ENCODE results near the gene HINFP. TPM values are rescaled to one million over a fixed set of nuclear protein-coding genes. Genes with fewer than 3 reads are reported as not detected.

The HINFP gene
- total and polyA plus RNA-seq, 3 experiments from 2014 or later = 14.6 to 29.1 (median 26.8) TPM

Other genes with a start within 250 kb of the HINFP start
- gene CXCR5, start 237.7 kb upstream of the HINFP start, total RNA-seq = 1 to 10 TPM; 5.8 to 6.3 TPM
- gene CXCR5, start 237.7 kb upstream of the HINFP start, polyA plus RNA-seq = 4.5 TPM
- gene BCL9L, start 195.7 kb upstream of the HINFP start, total RNA-seq = 10 to 100 TPM; 39.6 to 42.8 TPM
- 9.1 TPM for gene BCL9L, start 195.7 kb upstream of the HINFP start, polyA plus RNA-seq
- under 1 TPM in 1 of 2 experiments, not detected in 1; 0.22 TPM for gene UPK2, start 165.3 kb upstream of the HINFP start, total RNA-seq
- gene UPK2, start 165.3 kb upstream of the HINFP start, polyA plus RNA-seq = not detected
- gene FOXR1, start 149.8 kb upstream of the HINFP start, total RNA-seq = not detected
- gene FOXR1, start 149.8 kb upstream of the HINFP start, polyA plus RNA-seq = not detected
- 10 to 100 TPM; 29.1 to 34.6 TPM for gene CENATAC, start 123.4 kb upstream of the HINFP start, total RNA-seq
- gene CENATAC, start 123.4 kb upstream of the HINFP start, polyA plus RNA-seq = 10.1 TPM
- 1,000 to 10,000 TPM; 1,415 to 1,447 TPM for gene RPS25, start 103.2 kb upstream of the HINFP start, total RNA-seq
- 4,526 TPM for gene RPS25, start 103.2 kb upstream of the HINFP start, polyA plus RNA-seq
- gene TRAPPC4, start 102.8 kb upstream of the HINFP start, total RNA-seq = 100 to 1,000 TPM; 154 TPM
- 125 TPM for gene TRAPPC4, start 102.8 kb upstream of the HINFP start, polyA plus RNA-seq
- 10 to 100 TPM; 22.7 to 28.5 TPM for gene SLC37A4, start 90.7 kb upstream of the HINFP start, total RNA-seq
- 11.3 TPM for gene SLC37A4, start 90.7 kb upstream of the HINFP start, polyA plus RNA-seq
- 100 to 1,000 TPM; 181 TPM for gene HYOU1, start 64.4 kb upstream of the HINFP start, total RNA-seq
- gene HYOU1, start 64.4 kb upstream of the HINFP start, polyA plus RNA-seq = 33.4 TPM
- gene VPS11, start 53.8 kb upstream of the HINFP start, total RNA-seq = 10 to 100 TPM; 25.3 to 26.0 TPM
- 51.5 TPM for gene VPS11, start 53.8 kb upstream of the HINFP start, polyA plus RNA-seq
- gene HMBS, start 36.7 kb upstream of the HINFP start, total RNA-seq = 10 to 100 TPM; 35.5 to 38.4 TPM
- gene HMBS, start 36.7 kb upstream of the HINFP start, polyA plus RNA-seq = 21.8 TPM
- 10 to 100 TPM; 69.7 to 78.6 TPM for gene DPAGT1, start 19.7 kb upstream of the HINFP start, total RNA-seq
- gene DPAGT1, start 19.7 kb upstream of the HINFP start, polyA plus RNA-seq = 45.7 TPM
- 10 to 100 TPM; 26.3 to 26.5 TPM for gene C2CD2L, start 14.2 kb upstream of the HINFP start, total RNA-seq
- 9.9 TPM for gene C2CD2L, start 14.2 kb upstream of the HINFP start, polyA plus RNA-seq
- under 1 TPM; 0.11 to 0.18 TPM for gene ABCG4, start 27.5 kb downstream of the HINFP start, total RNA-seq
- gene ABCG4, start 27.5 kb downstream of the HINFP start, polyA plus RNA-seq = not detected
- gene NLRX1, start 47.1 kb downstream of the HINFP start, total RNA-seq = 10 to 100 TPM; 16.1 to 16.7 TPM
- gene NLRX1, start 47.1 kb downstream of the HINFP start, polyA plus RNA-seq = 11.3 TPM
- gene NHERF4, start 63.9 kb downstream of the HINFP start, total RNA-seq = under 1 TPM in 1 of 2 experiments, not detected in 1; 0.42 TPM
- gene NHERF4, start 63.9 kb downstream of the HINFP start, polyA plus RNA-seq = not detected
- 10 to 100 TPM; 25.9 to 26.1 TPM for gene CBL, start 84.8 kb downstream of the HINFP start, total RNA-seq
- gene CBL, start 84.8 kb downstream of the HINFP start, polyA plus RNA-seq = 10.4 TPM
- gene MCAM, start 195.6 kb downstream of the HINFP start, total RNA-seq = 1 to 10 TPM; 2.0 to 2.7 TPM
- gene MCAM, start 195.6 kb downstream of the HINFP start, polyA plus RNA-seq = 1.6 TPM
- 10 to 100 TPM; 33.2 to 34.8 TPM for gene RNF26, start 212.9 kb downstream of the HINFP start, total RNA-seq
- gene RNF26, start 212.9 kb downstream of the HINFP start, polyA plus RNA-seq = 46.1 TPM
- gene C1QTNF5, start 219.3 kb downstream of the HINFP start, total RNA-seq = not detected
- gene C1QTNF5, start 219.3 kb downstream of the HINFP start, polyA plus RNA-seq = not detected
- gene MFRP, start 225.1 kb downstream of the HINFP start, total RNA-seq = not detected
- not detected for gene MFRP, start 225.1 kb downstream of the HINFP start, polyA plus RNA-seq

All from CD8-positive, alpha-beta memory T cell (primary cell).